ENCODE measurements around the gene ARL15. TPM values are rescaled to one million over a fixed set of nuclear protein-coding genes. Genes with fewer than 3 reads are reported as not detected.

ARL15 gene
- total RNA-seq, 2 donors from 2014 or later: 12.0 to 13.0 TPM

GRCh38 chr5:54288568-54289217 lies 21.7 kb downstream of the ARL15 start:
- DNase-seq (ENCODE audit: low spot score) (no peak), ATAC-seq (no peak)
- Mint-ChIP-seq H3K9me3 (no peaks in the 10 kb centered on the region), H3K27me3 (no peaks in the 10 kb centered on the region), H3K27ac (no peak overlapping the region), H3K4me3 (no peak overlapping the region), H3K4me1 (ENCODE audit: low read depth in 2 of 2) (peaks cover 6 to 7% of the 10 kb centered on the region in 2 donors), H3K36me3 (no peaks in the 10 kb centered on the region)

- no peaks in the 10 kb centered on the region for H3K36me3 Mint-ChIP-seq
- no peaks in the 10 kb centered on the region for H3K27me3 Mint-ChIP-seq
- no peaks in the 10 kb centered on the region for H3K9me3 Mint-ChIP-seq
- no peak overlapping the region for H3K4me3 Mint-ChIP-seq
- H3K27ac Mint-ChIP-seq: no peak overlapping the region
- ATAC-seq: no peak
- no peak for DNase-seq (ENCODE audit: low spot score)
- peaks cover 6% of the 10 kb centered on the region in 2 donors for H3K4me1 Mint-ChIP-seq (ENCODE audit: low read depth in 2 of 2)
Observed at GRCh38 chr5:54285686-54286085, 24.7 kb downstream of the ARL15 start.

- peaks cover 3 to 6% of the 10 kb centered on the region in 2 donors for H3K4me1 Mint-ChIP-seq (ENCODE audit: low read depth in 2 of 2)
- H3K9me3 Mint-ChIP-seq: no peaks in the 10 kb centered on the region
- ATAC-seq (no peak), DNase-seq (ENCODE audit: low spot score) (no peak)
- H3K4me3 Mint-ChIP-seq: no peak overlapping the region
- no peaks in the 10 kb centered on the region for H3K27me3 Mint-ChIP-seq
- no peaks in the 10 kb centered on the region for H3K36me3 Mint-ChIP-seq
- H3K27ac Mint-ChIP-seq: no peak overlapping the region
Observed at GRCh38 chr5:54284586-54284985, 25.8 kb downstream of the ARL15 start.

- no peak for DNase-seq (ENCODE audit: low spot score)
- Mint-ChIP-seq H3K4me3 (no peak overlapping the region), H3K4me1 (ENCODE audit: low read depth in 2 of 2) (peaks cover 0 to 8% of the 10 kb centered on the region in 2 donors), H3K27me3 (no peaks in the 10 kb centered on the region), H3K36me3 (no peaks in the 10 kb centered on the region), H3K27ac (no peak overlapping the region), H3K9me3 (no peaks in the 10 kb centered on the region)
- ATAC-seq: no peak
Observed at GRCh38 chr5:54282876-54283275, 27.5 kb downstream of the ARL15 start.

- Mint-ChIP-seq H3K36me3 (no peaks in the 10 kb centered on the region), H3K27me3 (no peaks in the 10 kb centered on the region), H3K27ac (no peak overlapping the region), H3K4me3 (no peak overlapping the region), H3K9me3 (no peaks in the 10 kb centered on the region), H3K4me1 (ENCODE audit: low read depth in 2 of 2) (peaks cover 0 to 10% of the 10 kb centered on the region in 2 donors)
- DNase-seq (ENCODE audit: low spot score) (no peak), ATAC-seq (no peak)
Observed at GRCh38 chr5:54281960-54282692, 28.2 kb downstream of the ARL15 start.

GRCh38 chr5:54279960-54280359 lies 30.4 kb downstream of the ARL15 start:
- no peak overlapping the region for H3K4me3 Mint-ChIP-seq
- no peak overlapping the region for H3K27ac Mint-ChIP-seq
- H3K27me3 Mint-ChIP-seq: no peaks in the 10 kb centered on the region
- H3K4me1 Mint-ChIP-seq (ENCODE audit: low read depth in 2 of 2): peaks cover 0 to 17% of the 10 kb centered on the region in 2 donors
- no peaks in the 10 kb centered on the region for H3K9me3 Mint-ChIP-seq
- no peak for ATAC-seq
- no peak for DNase-seq (ENCODE audit: low spot score)
- no peaks in the 10 kb centered on the region for H3K36me3 Mint-ChIP-seq

- ATAC-seq: no peak
- H3K4me3 Mint-ChIP-seq: no peak overlapping the region
- H3K36me3 Mint-ChIP-seq: no peaks in the 10 kb centered on the region
- no peaks in the 10 kb centered on the region for H3K27me3 Mint-ChIP-seq
- peaks cover 0 to 18% of the 10 kb centered on the region in 2 donors for H3K4me1 Mint-ChIP-seq (ENCODE audit: low read depth in 2 of 2)
- no peaks in the 10 kb centered on the region for H3K9me3 Mint-ChIP-seq
- no peak overlapping the region for H3K27ac Mint-ChIP-seq
- DNase-seq (ENCODE audit: low spot score): no peak
Observed at GRCh38 chr5:54278979-54279717, 31.2 kb downstream of the ARL15 start.

GRCh38 chr5:54278036-54278830 lies 32.1 kb downstream of the ARL15 start:
- ATAC-seq (no peak), DNase-seq (ENCODE audit: low spot score) (no peak)
- Mint-ChIP-seq H3K27me3 (no peaks in the 10 kb centered on the region), H3K36me3 (no peaks in the 10 kb centered on the region), H3K9me3 (no peaks in the 10 kb centered on the region), H3K4me3 (no peak overlapping the region), H3K27ac (no peak overlapping the region), H3K4me1 (ENCODE audit: low read depth in 2 of 2) (peaks cover 0 to 24% of the 10 kb centered on the region in 2 donors)

GRCh38 chr5:54276048-54276447 lies 34.3 kb downstream of the ARL15 start:
- Mint-ChIP-seq H3K4me1 (ENCODE audit: low read depth in 2 of 2) (peaks cover 0 to 24% of the 10 kb centered on the region in 2 donors), H3K27me3 (no peaks in the 10 kb centered on the region), H3K4me3 (no peak overlapping the region), H3K27ac (no peak overlapping the region), H3K9me3 (no peaks in the 10 kb centered on the region), H3K36me3 (no peaks in the 10 kb centered on the region)
- DNase-seq (ENCODE audit: low spot score) (no peak), ATAC-seq (no peak)

GRCh38 chr5:54275361-54275760 lies 35.0 kb downstream of the ARL15 start:
- Mint-ChIP-seq H3K27me3 (no peaks in the 10 kb centered on the region), H3K4me1 (ENCODE audit: low read depth in 2 of 2) (peaks cover 0 to 26% of the 10 kb centered on the region in 2 donors), H3K9me3 (no peaks in the 10 kb centered on the region), H3K27ac (no peak overlapping the region), H3K36me3 (no peaks in the 10 kb centered on the region), H3K4me3 (no peak overlapping the region)
- ATAC-seq: no peak
- DNase-seq (ENCODE audit: low spot score): no peak

- ATAC-seq (no peak), DNase-seq (ENCODE audit: low spot score) (no peak)
- Mint-ChIP-seq H3K27me3 (no peaks in the 10 kb centered on the region), H3K4me3 (no peak overlapping the region), H3K27ac (no peak overlapping the region), H3K4me1 (ENCODE audit: low read depth in 2 of 2) (peaks cover 0 to 26% of the 10 kb centered on the region in 2 donors), H3K36me3 (no peaks in the 10 kb centered on the region), H3K9me3 (no peaks in the 10 kb centered on the region)
Observed at GRCh38 chr5:54274944-54275343, 35.4 kb downstream of the ARL15 start.

- DNase-seq (ENCODE audit: low spot score) (no peak), ATAC-seq (no peak)
- H3K27ac Mint-ChIP-seq: no peak overlapping the region
- H3K36me3 Mint-ChIP-seq: no peaks in the 10 kb centered on the region
- peaks cover 0 to 26% of the 10 kb centered on the region in 2 donors for H3K4me1 Mint-ChIP-seq (ENCODE audit: low read depth in 2 of 2)
- H3K9me3 Mint-ChIP-seq: no peaks in the 10 kb centered on the region
- H3K4me3 Mint-ChIP-seq: no peak overlapping the region
- no peaks in the 10 kb centered on the region for H3K27me3 Mint-ChIP-seq
Observed at GRCh38 chr5:54273715-54274114, 36.7 kb downstream of the ARL15 start.

- H3K27ac Mint-ChIP-seq: no peak overlapping the region
- DNase-seq (ENCODE audit: low spot score) (no peak), ATAC-seq (no peak)
- no peaks in the 10 kb centered on the region for H3K27me3 Mint-ChIP-seq
- no peaks in the 10 kb centered on the region for H3K36me3 Mint-ChIP-seq
- H3K4me1 Mint-ChIP-seq (ENCODE audit: low read depth in 2 of 2): peaks cover 0 to 17% of the 10 kb centered on the region in 2 donors
- H3K4me3 Mint-ChIP-seq: no peak overlapping the region
- H3K9me3 Mint-ChIP-seq: no peaks in the 10 kb centered on the region
Observed at GRCh38 chr5:54272746-54273145, 37.6 kb downstream of the ARL15 start.
